ENCODE results near the gene ZNF787.
"Not testable (repeated sequence)": the region's sequence is repeated elsewhere in the genome, so short reads cannot be mapped to it uniquely, and the experiment has no call there.

Gene ZNF787

DNA sequence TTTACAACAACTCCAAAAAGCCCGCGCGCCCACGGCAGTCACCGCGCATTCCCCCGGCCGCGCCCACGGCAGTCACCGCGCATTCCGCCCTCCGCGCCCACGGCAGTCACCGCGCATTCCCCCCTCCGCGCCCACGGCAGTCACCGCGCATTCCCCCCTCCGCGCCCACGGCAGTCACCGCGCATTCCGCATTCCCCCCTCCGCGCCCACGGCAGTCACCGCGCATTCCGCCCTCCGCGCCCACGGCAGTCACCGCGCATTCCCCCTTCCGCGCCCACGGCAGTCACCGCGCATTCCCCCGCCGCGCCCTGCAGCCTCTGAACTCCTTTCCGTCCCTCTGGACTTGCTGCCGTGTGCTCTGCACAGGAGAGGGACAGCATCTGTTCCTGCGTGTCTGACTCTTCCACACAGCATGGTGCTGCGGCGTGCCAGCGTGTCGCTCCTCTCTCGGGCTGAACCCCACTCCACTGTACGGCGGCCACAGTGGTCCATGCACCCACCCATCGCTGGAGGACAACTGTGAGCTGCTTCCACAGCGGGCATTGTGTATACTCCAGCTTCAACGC is 15.2 kb downstream of the ZNF787 start:
- not testable (repeated sequence) for DNase-seq (ENCODE audit: low spot score)

DNA sequence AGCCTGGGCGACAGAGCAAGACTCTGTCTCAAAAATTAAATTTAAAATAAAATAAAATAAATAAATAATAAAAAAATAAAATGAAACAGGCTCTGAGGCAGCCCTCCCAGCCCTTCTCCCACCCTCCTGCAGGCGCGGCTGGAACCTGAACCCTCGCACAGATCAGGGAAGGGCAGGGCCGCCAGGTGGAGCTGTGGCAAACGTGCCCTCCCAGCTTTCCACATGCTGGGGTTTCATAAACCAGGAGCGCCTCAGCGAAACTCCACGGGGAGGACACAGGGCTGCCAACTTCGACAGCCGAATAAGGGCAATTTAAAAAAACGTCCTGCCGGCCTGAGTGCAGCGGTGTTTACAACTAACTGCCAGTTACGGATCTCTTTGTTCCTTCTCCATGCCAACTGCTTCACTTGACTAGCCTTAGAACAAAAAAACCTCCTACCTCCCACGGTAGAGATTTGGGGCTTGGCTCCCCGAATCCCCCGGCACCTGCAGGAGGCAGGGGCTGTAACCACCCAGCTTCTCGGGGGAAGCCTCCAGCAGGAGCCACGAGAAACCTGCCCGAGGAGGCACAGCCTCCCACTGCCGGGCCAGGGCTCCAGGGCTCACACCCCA is 15.9 kb downstream of the ZNF787 start:
- DNase-seq (ENCODE audit: low spot score) = peak; percentile 79

DNA sequence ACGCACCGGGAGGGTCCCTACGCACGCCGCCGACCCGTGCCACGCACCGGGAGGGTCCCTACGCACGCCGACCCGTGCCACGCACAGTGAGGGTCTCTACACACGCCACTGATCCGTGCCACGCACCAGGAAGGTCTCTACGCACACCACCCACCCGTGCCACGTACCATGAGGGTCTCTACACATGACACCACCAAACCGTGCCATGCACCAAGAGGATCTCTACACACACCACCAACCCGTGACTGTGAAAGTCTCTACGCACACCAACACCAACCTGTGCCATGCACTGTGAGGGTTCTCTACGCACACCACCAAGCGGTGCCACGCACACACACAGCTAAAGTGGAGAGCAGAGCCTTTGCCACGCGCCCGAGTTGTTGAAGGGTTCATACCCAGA is 16.7 kb downstream of the ZNF787 start:
- no peak for DNase-seq (ENCODE audit: low spot score)

DNA sequence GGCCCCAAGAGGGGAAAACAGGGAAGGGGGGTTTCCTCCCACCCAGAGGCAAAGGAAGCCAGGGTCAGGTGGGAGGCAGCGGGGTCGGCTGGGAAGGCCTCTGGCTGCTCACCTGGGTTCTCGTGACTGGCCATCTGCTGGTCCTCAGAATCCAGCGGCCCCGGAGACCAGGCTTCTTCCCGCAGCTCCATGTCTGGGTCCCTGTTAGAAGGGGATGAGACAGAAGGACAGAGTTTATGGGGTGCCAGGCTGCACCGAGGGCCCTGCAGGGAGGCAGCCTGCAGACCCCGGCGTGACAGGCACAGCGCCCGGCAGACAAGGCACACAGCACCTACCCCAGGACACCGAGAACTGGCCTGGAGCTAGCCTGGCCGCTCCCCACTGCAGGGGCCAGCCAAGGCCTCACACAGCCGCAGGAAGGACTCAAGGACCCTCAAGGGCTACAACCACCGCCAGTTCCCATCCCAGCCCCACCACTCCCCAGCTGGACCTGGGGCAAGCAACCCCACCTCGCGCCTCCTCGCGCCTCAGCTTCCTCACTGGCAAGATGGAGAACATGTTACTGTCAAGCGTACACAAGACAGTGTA is 18.0 kb downstream of the ZNF787 start:
- no peak for DNase-seq (ENCODE audit: low spot score)

DNA sequence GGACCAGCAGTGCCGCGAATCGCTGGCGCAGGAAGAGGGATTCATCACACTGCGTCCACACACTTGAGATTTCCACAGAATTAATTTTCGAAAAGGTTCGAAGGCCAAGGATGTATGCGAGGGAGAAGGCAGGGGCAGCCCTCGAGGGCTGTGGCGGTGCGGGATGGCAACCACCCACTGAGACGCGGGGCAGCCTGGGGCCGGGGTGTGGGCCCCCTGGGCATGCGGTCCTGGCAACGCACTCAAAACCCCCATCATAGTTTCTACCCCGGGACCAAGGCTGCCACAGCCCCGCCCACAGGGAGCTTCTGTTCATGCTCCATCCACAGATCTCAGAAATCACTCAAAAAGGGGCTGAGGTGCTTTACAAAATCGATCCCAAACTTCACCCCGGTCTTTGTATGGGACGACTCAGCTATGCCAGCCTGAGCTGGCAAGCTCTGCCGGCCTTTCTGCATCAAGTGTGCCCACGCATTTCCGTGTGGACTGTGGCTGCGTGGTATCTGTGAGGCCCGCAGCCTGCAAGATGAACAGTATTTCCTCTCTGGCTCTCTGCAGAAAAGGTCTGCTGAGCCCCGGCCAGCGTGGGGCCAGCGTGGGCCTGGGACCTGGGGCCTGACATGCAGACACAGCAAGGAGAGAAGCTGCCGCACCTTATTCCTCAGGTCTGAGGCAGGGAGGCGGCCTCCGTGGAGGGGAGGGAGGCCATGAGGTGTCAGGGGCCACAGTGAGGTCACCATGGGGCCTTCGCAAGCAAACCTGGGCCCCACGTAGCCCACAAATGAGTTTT is 19.2 kb downstream of the ZNF787 start:
- no peak for DNase-seq (ENCODE audit: low spot score)

DNA sequence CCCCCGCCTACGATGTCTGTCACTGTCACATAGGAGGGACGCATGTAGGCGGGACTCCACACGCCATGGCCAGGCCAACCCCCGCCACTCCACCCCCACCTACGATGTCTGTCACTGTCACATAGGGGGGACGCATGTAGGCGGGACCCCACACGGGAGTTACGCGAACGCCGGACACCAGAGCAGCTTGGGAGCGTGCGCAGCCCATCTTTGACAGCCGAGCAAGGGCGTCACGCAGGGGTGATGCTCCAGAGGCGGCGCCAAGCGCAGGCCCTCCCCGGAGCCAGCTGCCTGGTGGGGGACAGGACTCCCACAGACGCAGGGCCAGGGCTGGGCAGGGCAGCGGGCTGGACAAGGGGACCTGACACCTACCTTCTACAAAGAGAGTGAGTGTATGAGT is 20.0 kb downstream of the ZNF787 start:
- DNase-seq (ENCODE audit: low spot score) = no peak

DNA sequence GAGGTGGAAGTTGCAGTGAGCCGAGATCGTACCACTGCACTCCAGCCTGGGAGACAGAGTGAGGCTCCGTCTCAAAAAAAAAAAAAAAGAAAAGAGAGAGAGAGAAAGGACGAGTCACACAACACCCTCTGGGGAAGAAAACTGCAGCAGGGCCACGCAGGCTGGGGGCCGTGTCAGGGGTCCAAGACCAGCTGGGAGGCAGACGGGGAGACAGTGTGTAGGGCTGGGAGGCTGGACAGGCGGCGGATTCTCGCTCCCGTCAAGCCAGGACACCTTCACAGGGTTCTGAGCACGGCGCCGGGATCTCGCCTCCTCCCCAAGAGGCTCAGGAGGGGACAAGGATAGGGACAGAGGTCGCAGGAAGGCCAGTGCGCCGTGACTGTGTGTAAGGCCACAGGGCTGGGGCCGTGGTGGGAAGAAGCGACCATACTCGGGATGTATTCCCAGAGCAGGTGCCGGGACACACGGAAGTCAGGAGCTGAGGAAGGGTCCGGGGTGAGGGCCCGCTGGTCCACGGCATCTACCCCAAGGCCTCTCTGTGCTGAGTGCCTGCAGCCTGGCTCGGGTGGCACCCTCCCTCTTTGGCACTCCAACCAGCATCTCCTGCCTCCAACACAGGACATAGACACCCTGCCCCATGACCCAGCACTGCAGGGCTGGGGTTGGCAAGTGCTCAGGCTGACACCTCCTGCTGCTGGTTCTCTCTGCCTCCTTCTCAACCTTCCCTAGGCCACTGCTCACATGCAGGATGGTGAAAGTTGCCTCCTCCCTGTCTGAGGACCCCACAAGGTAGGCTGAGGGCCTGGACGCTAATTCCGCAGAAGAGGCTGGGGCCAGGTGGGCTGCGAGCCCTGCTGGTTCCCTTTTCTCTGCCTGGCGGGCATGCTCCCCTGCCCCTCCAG is 21.2 kb downstream of the ZNF787 start:
- DNase-seq (ENCODE audit: low spot score) = no peak

DNA sequence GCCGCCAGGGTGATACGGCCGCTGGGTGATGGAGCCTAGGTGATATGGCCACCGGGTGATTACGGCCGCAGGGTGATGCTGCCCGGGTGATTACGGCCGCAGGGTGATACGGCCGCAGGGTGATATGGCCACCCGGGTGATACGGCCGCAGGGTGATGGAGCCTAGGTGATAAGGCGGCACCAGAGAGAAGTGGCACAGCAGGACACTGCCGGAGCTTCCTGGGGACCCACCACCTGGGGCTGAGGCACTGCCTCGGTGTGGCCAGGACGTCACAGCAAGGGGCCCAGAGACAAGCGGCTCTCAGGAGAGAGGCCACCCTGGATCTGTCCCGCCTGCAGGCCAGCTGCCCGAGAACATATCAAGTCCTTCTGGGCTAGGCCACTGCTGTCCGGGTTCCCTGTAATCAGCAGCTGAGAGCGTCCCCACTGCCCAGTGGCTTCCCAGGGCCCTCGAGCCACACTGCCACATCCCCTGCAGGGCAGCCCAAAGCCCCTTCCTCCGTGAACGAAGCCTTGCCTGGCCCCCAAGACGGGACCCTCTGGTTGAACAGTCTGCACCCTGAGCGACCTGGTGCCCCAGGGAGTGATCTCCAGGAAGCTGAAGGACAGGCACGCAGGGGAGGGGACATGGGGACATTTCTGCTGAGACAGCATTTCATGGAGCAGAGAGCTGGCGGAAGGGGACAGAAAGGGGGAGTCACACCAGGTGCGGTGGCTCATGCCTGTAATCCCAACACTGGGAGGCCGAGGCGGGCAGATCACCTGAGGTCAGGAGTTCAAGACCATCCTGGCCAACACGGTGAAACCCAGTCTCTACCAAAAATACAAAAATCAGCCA is 22.1 kb downstream of the ZNF787 start:
- DNase-seq (ENCODE audit: low spot score) = no peak

DNA sequence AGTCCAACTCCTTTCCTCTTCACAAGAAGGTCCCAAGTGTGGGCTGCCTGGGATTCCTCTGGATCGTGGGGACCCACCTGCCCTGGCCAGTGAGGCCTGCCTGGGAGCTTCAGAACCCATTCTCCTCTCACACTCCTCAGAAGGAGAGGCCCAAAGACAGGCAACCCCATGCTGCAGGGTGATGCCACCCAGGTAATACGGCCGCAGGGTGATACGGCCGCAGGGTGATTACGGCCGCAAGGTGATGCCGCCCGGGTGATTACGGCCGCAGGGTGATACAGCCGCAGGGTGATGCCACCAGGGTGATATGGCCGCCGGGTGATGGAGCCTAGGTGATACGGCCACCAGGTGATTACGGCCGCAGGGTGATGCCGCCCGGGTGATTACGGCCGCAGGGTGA is 22.9 kb downstream of the ZNF787 start:
- DNase-seq (ENCODE audit: low spot score) = not testable (repeated sequence)

DNA sequence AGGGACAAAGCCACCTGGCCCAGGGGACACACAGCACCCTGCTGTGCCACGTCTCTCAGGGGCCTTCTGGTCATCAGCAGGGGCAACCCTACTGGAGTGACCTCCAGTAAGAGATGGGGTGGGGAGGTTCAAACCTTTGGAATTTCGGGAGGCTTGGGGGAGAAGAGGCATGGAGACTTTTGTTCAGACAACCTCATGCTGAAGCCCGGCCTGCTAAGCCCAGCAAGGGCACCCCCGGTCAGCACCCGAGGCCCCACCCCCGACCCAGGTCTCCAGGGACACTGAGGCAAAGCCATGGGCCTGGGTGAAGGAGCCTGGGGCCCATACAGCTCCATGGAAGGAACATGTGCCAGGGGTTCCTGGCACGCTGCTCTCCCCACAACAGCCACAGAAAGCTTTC is 23.3 kb downstream of the ZNF787 start:
- DNase-seq (ENCODE audit: low spot score) = no peak

DNA sequence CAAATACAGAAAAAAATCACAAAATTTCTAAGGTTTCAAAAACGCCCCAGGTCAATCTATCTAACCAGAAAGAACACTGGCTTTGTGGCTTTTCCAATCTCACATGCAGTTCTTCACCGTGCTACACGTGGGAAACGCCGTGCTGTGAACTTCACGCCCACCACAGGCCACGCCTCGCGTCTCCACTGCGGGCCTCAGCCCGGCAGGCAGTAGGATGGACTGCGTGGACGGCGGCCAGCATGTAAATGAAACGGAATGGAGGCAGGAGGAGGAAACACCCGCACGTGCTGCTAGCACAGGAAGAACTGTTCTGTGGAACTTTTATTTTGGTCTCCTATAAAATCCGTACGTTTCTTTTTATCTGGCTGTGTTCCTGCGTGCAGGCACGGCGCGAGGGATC is 23.8 kb downstream of the ZNF787 start:
- no peak for DNase-seq (ENCODE audit: low spot score)

DNA sequence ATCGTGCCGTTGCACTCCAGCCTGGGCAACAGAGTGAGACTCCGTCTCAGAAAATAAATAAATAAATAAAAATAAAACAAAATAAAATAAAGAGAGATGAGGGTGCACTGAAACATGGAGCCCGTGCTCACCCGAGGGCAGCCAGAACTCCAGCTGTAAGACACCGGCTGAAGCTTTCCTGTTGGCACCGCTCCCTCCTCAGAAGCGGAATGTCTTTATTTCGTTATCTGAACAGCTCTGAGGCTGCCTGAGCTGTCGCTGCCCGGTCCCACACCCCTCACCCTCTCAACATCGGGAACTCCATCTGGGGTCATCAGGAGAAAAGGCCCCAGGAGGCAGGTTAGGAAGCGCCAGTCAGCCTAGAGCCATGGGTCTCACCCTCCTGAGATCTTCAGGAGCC is 24.4 kb downstream of the ZNF787 start:
- DNase-seq (ENCODE audit: low spot score) = no peak

DNA sequence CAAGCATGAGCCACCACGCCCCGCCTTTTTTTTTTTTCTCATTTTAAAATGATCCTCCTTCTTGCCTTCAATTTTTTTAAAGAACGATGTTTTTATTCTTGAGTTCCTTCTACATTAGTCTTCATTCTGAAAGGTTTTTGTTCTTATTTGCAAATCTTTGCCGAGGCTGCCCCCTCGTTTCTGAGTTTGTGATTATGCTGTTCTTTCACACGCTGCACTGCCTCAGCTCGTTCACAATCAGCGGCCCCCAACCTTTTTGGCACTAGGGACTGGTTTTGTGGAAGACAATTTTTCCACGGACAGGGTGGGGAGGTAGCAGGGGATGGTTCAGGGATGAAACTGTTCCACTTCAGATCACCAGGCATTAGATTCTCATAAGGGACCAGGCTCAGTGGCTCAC is 26.6 kb downstream of the ZNF787 start:
- no peak for DNase-seq (ENCODE audit: low spot score)

DNA sequence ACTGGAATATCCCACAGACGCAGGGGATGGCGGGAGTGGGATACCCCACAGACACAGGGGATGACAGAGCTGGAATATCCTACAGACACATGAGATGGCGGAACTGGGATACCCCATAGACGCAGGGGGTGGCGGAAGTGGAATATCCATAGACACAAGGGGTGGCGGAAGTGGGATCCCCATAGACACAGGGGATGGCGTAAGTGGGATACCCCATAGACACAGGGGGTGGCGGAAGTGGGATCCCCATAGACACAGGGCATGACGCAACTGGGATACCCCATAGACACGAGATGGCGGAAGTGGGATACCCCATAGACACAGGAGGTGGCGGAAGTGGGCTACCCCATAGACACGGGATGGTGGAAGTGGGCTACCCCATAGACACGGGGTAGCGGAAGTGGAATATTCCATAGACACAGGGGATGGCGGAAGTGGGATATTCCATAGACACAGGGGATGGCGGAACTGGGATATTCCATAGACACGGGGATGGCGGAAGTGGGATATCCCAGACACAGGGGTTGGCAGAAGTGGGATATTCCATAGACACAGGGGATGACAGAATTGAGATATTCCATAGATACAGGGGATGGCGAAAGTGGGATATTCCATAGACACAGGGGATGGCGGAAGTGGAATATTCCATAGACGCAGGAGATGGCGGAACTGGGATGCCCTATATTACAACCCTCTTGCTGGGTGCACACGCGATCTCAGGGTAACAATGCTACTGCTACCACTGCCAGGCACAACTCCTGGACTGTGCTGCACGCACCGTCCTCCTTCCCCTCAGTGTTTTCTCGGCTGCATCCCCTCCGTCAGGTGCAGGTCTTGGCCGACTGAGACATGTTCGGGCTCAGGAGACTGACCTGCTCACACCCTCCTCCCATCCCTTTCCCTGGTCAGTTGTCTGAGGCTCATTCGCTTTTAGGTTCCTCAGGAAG is 28.1 kb downstream of the ZNF787 start:
- DNase-seq (ENCODE audit: low spot score) = no peak

DNA sequence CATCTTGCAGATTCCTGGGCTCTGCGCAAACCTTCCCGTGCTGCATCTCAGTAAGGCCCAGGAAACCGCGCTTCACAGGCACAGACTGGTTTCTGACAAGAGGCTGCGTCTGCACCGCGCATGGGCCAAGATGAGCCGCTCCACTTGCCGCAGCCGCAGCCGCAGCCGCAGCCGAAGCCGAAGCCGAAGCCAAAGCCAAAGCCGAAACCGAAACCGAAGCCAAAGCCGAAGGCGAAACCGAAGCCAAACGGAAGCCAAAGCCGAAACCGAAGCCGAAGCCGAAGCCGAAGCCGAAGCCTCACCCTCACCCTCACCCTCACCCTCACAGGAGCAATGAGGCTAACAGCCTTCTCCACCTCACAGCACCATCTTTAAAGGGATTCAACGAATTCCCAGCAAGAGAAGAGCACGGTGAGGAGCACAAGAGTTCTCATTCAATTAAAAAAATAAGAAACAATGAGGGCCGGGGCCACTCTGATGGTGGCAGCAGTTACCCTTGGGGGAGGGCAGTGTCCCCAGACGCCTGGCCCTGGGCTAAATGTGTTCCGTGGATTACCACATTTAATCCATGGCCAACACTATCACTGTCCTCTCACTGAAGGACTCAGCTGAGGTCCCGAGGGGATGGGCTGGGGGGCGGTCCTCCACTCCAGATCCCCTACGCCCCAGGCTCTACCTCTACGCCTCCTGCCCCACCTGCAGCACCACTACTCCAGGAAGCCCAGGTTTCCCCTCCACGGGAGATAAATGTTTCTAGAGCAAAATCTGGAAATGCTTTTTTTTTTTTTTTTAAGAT is 29.1 kb downstream of the ZNF787 start:
- DNase-seq (ENCODE audit: low spot score) = no peak

DNA sequence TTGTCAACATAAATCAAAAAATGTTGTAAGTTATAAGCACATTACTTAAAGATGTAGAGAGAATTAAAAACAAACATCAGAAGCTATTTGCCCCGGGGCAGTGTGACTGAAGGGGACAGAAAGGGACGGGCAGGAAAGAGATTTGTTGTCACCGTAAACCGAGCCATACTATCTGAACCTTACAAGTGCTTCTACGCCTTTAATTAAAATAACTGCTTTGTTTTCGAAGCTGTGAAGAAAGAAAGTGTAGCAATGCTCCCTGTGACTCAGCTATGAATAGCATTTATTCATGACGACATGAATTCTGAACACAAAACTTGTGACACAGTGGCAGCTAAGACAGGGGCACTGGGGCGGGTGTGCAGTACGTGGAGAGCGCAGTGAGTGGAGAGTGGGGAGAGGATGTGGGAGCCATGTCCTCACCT is 30.0 kb downstream of the ZNF787 start:
- peak; percentile 59 for DNase-seq (ENCODE audit: low spot score)

DNA sequence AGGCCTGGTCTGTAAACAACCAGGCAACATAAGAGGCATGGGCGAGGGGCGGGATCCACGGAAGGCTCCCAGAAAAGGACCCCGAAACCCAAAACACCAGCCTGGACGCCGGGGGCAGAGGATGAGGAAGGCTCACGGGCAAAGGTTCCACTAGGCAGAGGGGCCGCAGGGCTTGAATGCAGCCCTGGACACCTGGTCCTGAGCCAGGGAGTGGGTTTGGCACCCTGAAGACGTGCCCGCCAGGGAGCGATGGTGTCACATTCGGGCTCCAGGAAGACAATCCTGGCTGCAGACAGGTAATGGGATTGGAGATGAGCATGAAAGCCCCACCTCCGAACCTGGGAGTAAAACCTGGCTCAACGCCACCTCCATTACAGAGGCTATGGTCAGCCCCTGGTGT is 31.8 kb downstream of the ZNF787 start:
- DNase-seq (ENCODE audit: low spot score) = no peak

DNA sequence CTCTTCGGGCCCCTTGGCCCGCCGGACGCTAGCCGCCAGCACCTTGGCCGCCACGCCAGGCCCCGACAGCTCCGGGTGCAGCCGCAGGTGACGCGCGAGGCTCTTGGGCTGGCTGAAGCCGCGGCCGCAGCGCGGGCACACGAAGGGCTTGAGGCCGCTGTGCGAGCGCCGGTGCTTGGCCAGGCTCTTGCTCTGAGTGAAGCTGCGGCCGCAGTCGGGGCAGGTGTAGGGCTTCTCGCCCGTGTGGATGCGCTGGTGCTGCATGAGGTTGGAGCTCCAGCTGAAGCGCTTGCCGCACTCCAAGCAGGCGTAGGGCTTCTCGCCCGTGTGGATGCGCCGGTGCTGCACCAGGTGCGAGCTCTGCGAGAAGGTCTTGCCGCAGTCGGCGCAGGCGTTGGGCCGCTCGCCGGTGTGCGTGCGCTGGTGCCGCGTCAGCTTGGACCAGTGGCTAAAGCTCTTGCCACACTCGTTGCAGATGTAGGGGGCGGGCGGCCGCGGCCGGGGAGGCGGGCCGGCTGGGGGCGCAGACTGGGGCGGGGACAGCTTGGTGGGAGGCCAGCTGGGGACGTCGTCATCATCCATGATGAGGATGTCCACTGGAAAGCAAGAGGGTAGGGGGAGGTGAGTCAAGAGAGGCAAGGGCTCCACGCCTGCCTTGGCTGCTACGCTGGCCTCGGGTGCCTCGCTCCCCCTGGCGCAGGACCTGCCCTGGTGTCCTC is 32.4 kb downstream of the ZNF787 start:
- DNase-seq (ENCODE audit: low spot score) = no peak
